ENCODE data around the gene BAIAP2.

Gene BAIAP2

DNA sequence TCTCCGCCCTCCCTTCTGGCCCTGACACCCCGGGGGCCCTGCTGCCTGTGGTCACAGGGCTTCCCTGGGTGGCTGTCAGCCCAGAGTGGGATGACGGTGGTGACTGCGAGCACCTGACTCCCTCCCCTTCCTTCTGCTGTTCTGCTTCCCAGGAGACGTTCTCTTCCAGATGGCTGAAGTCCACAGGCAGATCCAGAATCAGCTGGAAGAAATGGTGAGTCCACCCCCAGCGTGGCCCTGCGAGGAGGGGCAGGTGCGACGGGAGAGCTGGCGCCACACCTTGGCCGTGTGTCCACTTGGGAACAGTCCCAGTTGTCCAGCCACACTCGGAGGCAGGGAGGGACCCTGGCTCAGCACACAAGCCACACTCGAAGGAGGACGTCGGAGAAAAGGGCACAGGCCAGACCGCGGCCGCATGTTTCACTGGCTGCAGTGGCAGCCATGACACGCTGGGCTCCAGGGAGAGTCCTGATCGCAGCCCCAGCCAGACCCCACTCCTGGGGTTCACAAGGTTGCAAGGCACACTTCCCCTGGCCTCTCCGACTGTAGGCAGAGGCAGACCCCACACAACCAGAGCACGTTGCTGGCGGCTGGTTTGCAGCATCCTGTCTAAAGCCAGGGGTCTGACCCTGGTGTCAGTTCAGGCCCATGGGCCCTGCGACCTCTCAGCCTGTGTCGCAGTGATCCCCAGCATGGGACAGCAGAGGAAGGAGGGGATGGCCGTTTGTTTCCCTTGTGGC lies 49.9 kb downstream of the BAIAP2 start:
- peak in 40 of 56 donors; percentile 7 to 84 (median 47) for DNase-seq

- no peak for DNase-seq
Observed at GRCh38 chr17:81085420-81085911, 50.5 kb downstream of the BAIAP2 start.

- no peak for DNase-seq
Observed at GRCh38 chr17:81086789-81087551, 52.0 kb downstream of the BAIAP2 start.

GRCh38 chr17:81090361-81091136 lies 55.6 kb downstream of the BAIAP2 start:
- DNase-seq, result peak in 1 of 56 donors; percentile 18

DNA sequence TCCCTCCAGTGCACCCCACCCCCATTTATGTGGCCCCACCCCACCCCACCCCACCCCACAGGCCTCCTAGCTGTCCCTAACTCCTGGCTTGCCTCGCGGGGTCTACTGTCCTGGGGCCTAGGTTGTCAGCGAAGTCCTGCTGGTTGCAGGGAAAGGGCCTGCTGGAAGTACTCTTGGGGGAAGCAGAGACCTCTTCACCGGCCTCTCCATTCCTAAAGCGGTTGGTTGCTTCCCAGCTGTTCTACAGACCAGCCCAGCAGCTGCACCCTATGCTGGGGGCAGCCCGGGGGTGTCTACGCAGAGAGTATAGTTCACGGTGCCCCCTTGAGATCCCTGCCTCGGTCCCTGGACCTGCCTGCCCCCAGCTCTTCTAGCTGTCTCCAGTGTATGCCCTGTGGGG lies 56.2 kb downstream of the BAIAP2 start:
- DNase-seq, result no peak

DNA sequence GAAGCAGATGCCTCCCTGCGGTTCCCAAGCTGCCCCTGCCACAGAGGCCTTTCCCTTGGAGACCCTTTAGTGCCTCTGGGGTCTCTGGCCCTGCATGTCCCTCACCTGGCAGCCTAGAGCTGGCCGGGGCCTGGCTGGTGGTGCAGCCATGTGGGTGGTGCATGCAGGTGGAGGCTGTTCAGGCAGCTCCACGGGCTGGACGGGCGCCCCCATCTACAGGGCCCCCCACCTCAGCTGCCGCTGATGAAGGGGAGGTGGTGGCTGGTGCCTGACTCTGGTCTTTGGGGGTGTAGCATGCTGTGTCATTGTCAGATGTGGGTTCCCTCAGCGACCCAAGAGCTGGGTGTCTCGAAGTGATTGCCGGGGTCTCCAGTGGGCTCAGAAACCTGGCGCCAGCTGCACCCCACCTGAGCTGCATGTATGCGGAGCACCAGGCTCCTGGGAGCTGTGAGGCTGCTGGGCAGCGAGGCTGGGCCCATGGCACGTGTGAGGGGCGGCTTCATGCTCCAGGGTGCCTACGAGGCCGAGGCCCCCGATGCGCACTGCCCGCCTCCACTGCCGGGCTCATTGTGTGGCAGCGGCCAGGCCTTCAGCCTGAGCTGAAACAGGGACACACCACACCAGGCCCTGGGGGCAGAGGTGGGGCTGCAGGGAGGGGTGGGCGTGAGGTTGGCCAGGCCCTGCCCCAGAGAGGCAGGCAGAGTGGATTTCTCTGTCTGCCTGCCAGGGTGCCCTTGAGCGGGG lies 57.0 kb downstream of the BAIAP2 start:
- DNase-seq, result no peak

- DNase-seq, result peak in 1 of 56 donors; percentile 23
Observed at GRCh38 chr17:81092518-81093095, 57.7 kb downstream of the BAIAP2 start.

DNA sequence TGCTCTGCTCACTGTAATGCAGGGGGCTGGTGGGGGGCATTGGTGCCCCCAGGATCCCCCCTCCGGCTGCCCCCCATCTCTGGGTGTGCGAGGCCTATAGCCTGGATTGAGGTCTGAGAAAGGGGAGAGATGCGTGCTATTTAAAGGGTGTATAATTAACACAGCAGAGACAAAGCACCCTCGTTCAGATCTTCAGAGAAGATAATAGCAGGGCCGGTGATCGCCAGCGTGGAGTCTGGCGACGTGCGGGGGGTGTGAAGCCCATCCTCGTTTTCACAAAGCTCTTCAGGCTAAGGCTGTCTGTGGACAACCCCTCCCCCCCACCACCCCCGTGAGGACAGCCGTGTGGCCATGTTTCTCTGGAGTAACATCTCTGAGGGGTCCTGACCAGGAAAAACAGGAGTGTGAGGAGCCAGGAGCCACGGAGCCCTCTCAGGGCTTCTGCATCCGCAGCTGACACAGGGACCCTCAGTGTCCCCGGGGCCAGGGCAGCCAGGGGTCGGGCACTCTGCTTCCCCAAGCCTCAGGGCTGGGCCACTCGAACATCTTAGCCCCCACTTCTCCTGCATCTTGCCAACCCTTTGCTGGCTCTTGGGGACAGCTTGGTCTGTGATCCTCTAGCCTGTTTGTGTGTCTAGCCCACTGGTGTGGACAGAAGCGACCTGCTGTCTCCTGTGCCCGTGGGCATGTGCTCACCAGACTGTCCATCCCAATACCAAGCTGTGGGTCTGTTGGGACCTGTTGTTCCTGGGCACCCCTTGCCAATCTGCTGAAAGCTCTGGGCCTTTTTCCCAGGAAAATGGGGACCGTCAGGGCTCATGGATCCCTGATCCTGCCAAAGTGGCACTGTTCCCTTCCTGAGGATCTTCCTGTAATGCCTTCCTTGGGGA lies 58.9 kb downstream of the BAIAP2 start:
- DNase-seq, result peak in 6 of 56 donors; percentile 23 to 70 (median 54)

GRCh38 chr17:81094509-81095382 lies 59.8 kb downstream of the BAIAP2 start:
- DNase-seq, result peak in 53 of 56 donors; percentile 13 to 97 (median 74)

DNA sequence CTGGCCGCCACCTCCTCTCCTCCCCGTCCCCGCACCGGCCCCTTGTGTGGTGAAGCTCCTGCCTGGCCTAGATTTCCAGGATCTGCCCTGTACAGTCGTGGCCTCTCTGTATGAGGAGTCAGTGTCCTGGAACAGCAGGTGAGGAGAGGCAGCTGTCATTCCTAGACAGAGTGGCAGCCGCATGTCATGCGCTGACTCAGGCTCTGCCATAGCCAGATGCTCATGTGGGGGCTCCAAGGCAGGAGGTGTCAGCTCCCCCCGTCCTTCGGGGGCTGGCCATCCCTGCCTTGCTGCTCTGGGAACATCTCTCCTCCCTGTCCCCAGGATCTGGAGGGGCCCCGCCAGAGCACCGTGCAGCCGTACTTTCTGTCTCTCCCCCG lies 60.4 kb downstream of the BAIAP2 start:
- DNase-seq, result peak in 1 of 56 donors; percentile 44

DNA sequence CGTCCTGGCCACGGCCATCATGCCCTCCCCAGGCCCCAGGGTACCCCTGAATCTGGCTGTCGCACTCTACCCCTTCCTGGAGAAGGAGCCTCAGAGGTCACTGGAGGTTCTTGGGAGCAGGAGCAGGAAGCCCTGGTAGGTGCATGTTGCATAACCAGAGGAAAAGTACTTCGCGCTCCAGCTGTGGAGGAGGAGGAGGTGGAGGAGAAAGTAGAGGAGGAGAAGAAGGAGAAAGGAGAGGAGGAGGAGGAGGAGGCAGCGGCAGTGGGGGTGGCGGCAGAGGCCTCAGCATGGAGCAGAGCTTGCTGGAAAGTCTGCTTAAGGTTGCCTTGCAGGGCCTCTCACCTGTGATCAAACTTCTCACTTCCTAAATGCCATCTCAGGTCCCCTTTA lies 61.8 kb downstream of the BAIAP2 start:
- DNase-seq, result no peak

GRCh38 chr17:81097134-81097942 lies 62.4 kb downstream of the BAIAP2 start:
- DNase-seq, result peak in 48 of 56 donors; percentile 11 to 80 (median 53)

DNA sequence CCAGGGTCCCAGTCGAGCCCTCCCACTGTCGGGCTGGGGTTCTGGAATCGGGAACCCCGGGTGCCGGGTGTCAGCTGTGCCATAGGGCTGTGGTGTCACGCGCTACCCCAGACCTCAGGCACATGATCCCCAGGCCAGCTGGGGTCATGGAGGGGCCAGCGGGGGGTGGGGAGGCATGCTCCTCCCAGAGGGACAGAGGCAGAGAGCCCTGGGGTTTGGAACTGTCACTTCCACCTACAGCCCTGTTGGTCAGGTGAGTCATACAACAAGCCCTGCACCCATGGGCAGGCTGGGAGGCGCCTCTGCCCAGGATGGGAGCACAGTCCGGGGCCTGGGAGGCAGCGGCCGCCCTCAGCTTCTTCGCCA lies 63.0 kb downstream of the BAIAP2 start:
- DNase-seq, result peak in 1 of 56 donors; percentile 55

DNA sequence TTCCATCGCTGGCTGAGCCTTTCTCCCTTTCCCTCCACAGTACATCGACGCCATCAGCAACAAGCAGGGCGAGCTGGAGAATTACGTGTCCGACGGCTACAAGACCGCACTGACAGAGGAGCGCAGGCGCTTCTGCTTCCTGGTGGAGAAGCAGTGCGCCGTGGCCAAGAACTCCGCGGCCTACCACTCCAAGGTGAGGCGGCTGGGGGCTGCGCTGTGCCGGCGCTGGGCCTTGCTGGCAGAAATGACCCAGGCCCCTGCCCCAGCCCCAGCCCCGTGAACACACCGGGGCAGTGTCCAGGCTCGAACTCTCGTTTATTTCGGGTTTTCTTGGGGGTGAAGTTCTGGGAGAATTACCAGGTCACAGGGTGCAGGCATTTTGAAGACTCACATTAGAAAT lies 64.9 kb downstream of the BAIAP2 start:
- DNase-seq, result no peak

DNA sequence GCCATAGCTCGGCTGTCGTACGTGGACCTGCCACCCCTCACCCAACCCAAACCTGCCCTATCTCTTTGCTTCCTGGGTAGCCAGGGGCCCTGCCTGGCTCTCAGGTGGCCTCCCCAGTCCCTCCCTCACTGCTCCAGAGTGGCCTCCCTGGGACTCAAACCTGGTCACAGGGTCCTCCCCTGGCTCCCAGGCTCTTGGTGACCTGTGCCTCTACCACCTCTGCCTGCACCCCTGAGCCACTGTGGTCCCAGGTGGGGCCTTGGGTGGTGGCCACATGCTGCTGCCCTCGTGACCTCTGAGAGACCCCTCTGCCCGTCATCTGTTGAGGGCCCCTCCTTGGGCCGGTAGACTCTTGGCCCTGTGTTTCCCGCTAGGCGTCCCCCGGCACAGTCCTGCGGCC lies 65.7 kb downstream of the BAIAP2 start:
- DNase-seq, result no peak

DNA sequence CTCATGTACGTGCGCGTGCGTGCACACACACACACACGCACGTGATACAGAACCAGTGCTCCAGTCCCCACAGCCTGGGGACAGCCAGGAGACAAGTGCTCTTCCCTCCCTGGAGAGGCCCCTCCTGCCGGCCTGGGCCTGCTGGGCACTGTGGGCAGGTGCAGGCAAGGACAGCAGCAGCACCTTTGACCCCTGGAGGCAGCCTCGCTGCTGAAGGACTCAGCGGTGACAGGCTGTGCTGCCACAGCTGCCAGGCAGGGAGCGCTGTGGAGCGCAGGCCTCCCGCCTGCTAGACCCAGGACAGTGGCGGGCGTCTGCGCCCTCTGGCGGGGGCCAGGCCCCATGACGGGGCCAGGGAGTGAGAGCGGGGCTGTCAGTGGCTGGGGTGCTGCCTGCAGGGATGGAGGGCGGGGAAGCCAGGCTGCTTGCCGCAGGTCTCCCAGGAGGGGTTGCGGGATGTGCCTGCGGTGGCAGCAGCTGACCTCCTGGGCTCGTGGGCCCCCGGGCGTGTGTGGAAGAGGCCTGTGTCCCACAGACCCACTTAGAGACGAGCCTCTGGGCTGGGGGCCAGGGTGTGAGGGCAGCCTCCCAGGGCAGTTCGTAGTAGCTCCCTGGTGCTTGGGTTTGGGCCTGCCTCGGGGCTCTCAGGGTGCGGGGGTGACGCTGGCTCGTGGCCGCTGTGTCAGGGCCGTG lies 66.8 kb downstream of the BAIAP2 start:
- DNase-seq, result peak in 52 of 56 donors; percentile 22 to 86 (median 61)

- DNase-seq, result no peak
Observed at GRCh38 chr17:81102352-81102751, 67.4 kb downstream of the BAIAP2 start.

Data from amygdala (tissue), 56 donors.